ENCODE measurements around the gene FSIP1. TPM values are rescaled to one million over a fixed set of nuclear protein-coding genes. Genes with fewer than 3 reads are reported as not detected.
A peak's percentile ranks its signal among the peaks of the same experiment; 100 is the strongest.

FSIP1 gene
- total RNA-seq, 1 donor from 2014 or later: 0.91 TPM

- no peak for DNase-seq
- intact Hi-C loops (cut with DNase I): no loop called here
- no peak for ATAC-seq (ENCODE audit: poor library complexity)
These were observed 165.7 kb downstream of the FSIP1 start for GRCh38 chr15:39616731-39617455.

GRCh38 chr15:39613861-39614260 lies 168.8 kb downstream of the FSIP1 start:
- intact Hi-C loops (cut with DNase I): no loop called here
- no peak for DNase-seq

GRCh38 chr15:39613271-39613670 lies 169.4 kb downstream of the FSIP1 start:
- intact Hi-C loops (cut with DNase I): no loop called here
- DNase-seq (no peak), ATAC-seq (ENCODE audit: poor library complexity) (no peak)

More at GRCh38 chr15:39613861-39614260, 168.8 kb downstream of the FSIP1 start:
- ATAC-seq (ENCODE audit: poor library complexity): no peak

GRCh38 chr15:39610665-39611064 lies 172.0 kb downstream of the FSIP1 start:
- ATAC-seq (ENCODE audit: poor library complexity) (no peak), DNase-seq (no peak)
- intact Hi-C loops (cut with DNase I): no loop called here

GRCh38 chr15:39609166-39609916 lies 173.3 kb downstream of the FSIP1 start:
- DNase-seq (no peak), ATAC-seq (ENCODE audit: poor library complexity) (no peak)
- intact Hi-C loops (cut with DNase I): no loop called here

- ATAC-seq (ENCODE audit: poor library complexity): no peak
- intact Hi-C loops (cut with DNase I): no loop called here
- DNase-seq: no peak
These were observed 174.2 kb downstream of the FSIP1 start for GRCh38 chr15:39608185-39609139.

- no peak for ATAC-seq (ENCODE audit: poor library complexity)
- no peak for DNase-seq
- intact Hi-C loops (cut with DNase I): no loop called here
These were observed 177.5 kb downstream of the FSIP1 start for GRCh38 chr15:39605146-39605545.

GRCh38 chr15:39602143-39602542 lies 180.5 kb downstream of the FSIP1 start:
- intact Hi-C loops (cut with DNase I): no loop called here
- DNase-seq (no peak), ATAC-seq (ENCODE audit: poor library complexity) (no peak)

GRCh38 chr15:39599871-39600270 lies 182.8 kb downstream of the FSIP1 start:
- DNase-seq (no peak), ATAC-seq (ENCODE audit: poor library complexity) (no peak)
- intact Hi-C loops (cut with DNase I): no loop called here

- DNase-seq: no peak
- intact Hi-C loops (cut with DNase I): no loop called here
- ATAC-seq (ENCODE audit: poor library complexity): no peak
These were observed 183.4 kb downstream of the FSIP1 start for GRCh38 chr15:39598958-39599845.

GRCh38 chr15:39598186-39598850 lies 184.3 kb downstream of the FSIP1 start:
- DNase-seq: no peak
- intact Hi-C loops (cut with DNase I): no loop called here
- no peak for ATAC-seq (ENCODE audit: poor library complexity)

- peak; percentile 24 for ATAC-seq (ENCODE audit: poor library complexity)
- intact Hi-C loops (cut with DNase I): no loop called here
- no peak for DNase-seq
These were observed 184.9 kb downstream of the FSIP1 start for GRCh38 chr15:39597751-39598185.

GRCh38 chr15:39597336-39597735 lies 185.3 kb downstream of the FSIP1 start:
- intact Hi-C loops (cut with DNase I): no loop called here

GRCh38 chr15:39596358-39597051 lies 186.1 kb downstream of the FSIP1 start:
- intact Hi-C loops (cut with DNase I): no loop called here
- no peak for DNase-seq
- ATAC-seq (ENCODE audit: poor library complexity): no peak

More at GRCh38 chr15:39597336-39597735, 185.3 kb downstream of the FSIP1 start:
- ATAC-seq (ENCODE audit: poor library complexity): no peak
- no peak for DNase-seq

- ATAC-seq (ENCODE audit: poor library complexity): no peak
- intact Hi-C loops (cut with DNase I): no loop called here
These were observed 187.1 kb downstream of the FSIP1 start for GRCh38 chr15:39595338-39596221.

More at GRCh38 chr15:39595338-39596221, 187.1 kb downstream of the FSIP1 start:
- no peak for DNase-seq

Measured in Right ventricle myocardium superior (tissue), 1 donor.